Ascending aorta (tissue), 2 donors: ENCODE results near the gene RNF220. TPM values are rescaled to one million over a fixed set of nuclear protein-coding genes. Genes with fewer than 3 reads are reported as not detected.
A peak's percentile ranks its signal among the peaks of the same experiment; 100 is the strongest.
"Not testable (repeated sequence)": the region's sequence is repeated elsewhere in the genome, so short reads cannot be mapped to it uniquely, and the experiment has no call there.

Experiments
- DNase-seq, 2 donors: peaks; one replicate each; pipeline ENCODE4 v3.0.0-alpha.2; 2019; ENCODE audit warnings: low spot score in 2 of 2
- H3K27ac ChIP-seq, 2 donors: fragments of 200-600 bp; sonication (generic); one replicate each; pipeline ENCODE4 v1.5.1; 2016 to 2017; ENCODE audit warnings: mild to moderate bottlenecking in 1 of 2
- H3K27me3 ChIP-seq: fragments of 200-600 bp; sonication (generic); one replicate; pipeline ENCODE4 v1.5.1; 2017
- H3K36me3 ChIP-seq, 2 donors: fragments of 200-600 bp; sonication (generic); one replicate each; pipeline ENCODE4 v1.5.1; 2016
- H3K4me1 ChIP-seq, 2 donors: fragments of 200-600 bp; sonication (generic); one replicate each; pipeline ENCODE4 v1.5.1; 2016 to 2017; ENCODE audit warnings: mild to moderate bottlenecking in 1 of 2
- H3K4me3 ChIP-seq, 2 donors: fragments of 200-600 bp; sonication (generic); one replicate each; pipeline ENCODE4 v1.5.1; 2016 to 2017; ENCODE audit warnings: mild to moderate bottlenecking in 1 of 2
- H3K9me3 ChIP-seq, 2 donors: fragments of 200-600 bp; sonication (generic); one replicate each; pipeline ENCODE4 v1.5.1; 2016
- CTCF ChIP-seq, 3 experiments: fragments of 200-600 bp in 2 of 3; fragments of 450-650 bp in 1 of 3; sonication (generic) in 2 of 3; IDR thresholded peaks; one replicate each; pipeline ENCODE4 v1.5.1; 2016 to 2019; ENCODE audit warnings: antibody characterized with exemption in 3 of 3, mild to moderate bottlenecking in 1 of 3, moderate library complexity in 1 of 3
- intact Hi-C: fragments of 100-400 bp; cut with DNase I; formaldehyde crosslinking; loops from one replicate; pipeline ENCODE4 v1.15.1; 2023
- total RNA-seq: library from RNA; depleted of rRNA; stranded (reverse); fragments of >200 nt; gene quantifications from one replicate; pipeline ENCODE4 v1.1.0, GENCODE V29; 2016

Gene RNF220
- total RNA-seq, 1 donor from 2014 or later, result 54.8 TPM

DNA sequence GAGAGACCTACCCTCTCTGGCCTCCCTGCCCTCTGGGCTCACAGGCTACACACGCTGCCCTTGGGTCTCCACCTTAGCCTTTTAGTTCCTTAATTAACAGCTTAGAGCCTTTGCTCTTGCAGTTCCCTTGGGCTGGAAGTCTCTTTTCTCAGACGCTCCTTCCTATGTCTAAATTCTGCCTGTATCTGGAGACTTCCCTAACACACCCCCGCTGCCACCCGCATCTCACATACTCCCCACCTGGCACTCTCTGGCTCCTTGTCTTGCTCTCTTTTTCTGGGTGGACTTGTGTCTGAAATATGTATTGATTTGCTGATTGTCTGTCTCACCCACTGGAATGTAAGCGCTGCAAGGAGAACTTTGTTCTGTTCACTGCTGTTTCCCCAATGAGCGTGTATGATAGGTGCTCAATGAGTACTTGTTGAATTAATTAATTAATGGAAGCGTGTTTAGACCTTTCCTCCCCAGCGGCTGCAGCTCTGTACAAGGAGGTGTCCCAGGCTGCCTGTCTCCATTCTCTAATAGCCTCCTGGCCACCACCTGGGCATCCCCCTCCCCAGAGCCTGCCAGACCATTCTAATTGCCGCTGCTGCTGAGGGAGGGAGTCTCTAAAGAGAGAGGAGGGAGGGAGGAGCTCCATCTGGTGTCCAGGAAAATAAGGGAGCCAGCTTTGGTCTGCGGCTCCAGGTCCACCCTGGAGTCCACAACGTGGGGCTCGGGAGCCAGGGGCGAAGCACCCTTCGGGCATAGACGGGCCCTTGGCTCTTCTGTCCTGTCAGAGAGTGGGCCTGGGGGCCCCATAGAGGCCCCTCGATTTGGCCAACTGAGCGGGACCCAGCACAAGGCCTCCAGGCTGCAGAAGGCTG lies 95.4 kb downstream of the RNF220 start:
- no peak for DNase-seq
- intact Hi-C loops, result no loop called here
- peak in 2 of 3 experiments; percentile 14 to 50 for TF ChIP-seq CTCF (IDR thresholded peaks at IDR 0.05)
- Histone ChIP-seq H3K9me3 (no peaks in the 10 kb centered on the region), H3K27ac (no peak overlapping the region), H3K36me3 (no peaks in the 10 kb centered on the region), H3K4me1 (peaks cover 0 to 6% of the 10 kb centered on the region in 2 donors), H3K27me3 (peaks cover 3% of the 10 kb centered on the region), H3K4me3 (no peak overlapping the region)

DNA sequence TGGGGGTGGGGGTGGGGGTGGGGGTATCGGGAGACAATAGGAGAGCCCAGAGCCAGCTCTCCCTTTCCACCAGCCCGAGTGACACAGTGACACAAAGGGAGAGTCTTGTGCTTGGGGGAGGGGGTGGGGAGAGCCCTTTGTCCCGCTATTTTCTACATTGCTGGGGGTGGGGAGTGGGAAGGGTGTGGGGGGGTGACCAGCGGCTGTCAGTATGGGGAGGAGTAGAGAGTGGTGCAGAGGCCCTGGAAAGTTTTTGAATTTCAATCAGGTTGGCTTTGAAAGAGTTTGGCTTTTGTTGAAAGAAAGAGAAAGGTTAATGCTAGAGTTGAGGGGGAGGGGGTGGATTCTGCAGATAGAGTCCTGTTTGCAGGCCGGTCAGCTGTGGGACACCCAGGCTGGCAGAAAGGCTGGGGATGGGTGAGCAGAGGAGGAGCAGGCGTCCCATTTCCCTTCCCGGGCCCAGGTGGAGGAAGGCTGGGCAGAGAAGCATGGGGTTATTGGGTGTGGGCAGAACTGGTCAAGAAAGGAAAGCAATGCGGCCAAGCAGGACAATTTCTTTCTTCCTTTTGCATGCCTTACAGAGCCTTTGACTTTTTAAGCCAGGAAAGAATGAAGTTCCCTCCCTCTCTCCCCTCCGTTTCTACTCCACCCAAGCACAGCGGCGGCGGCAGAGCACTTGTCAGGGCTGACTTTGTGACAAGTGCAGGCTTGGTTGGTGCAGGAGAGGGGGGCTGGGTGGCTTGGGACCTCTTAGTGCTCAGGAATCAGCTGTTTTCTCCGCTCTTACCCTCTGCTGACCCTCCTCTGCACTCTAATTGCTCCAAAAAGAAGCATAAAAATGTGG lies 96.2 kb downstream of the RNF220 start:
- Histone ChIP-seq H3K4me1 (peaks cover 0 to 6% of the 10 kb centered on the region in 2 donors), H3K36me3 (no peaks in the 10 kb centered on the region), H3K27me3 (peaks cover 3% of the 10 kb centered on the region), H3K27ac (no peak overlapping the region), H3K4me3 (no peak overlapping the region), H3K9me3 (no peaks in the 10 kb centered on the region)
- TF ChIP-seq CTCF (IDR thresholded peaks at IDR 0.05), result no peak
- DNase-seq, result no peak
- intact Hi-C loops, result no loop called here

GRCh38 chr1:44502823-44503222 lies 97.8 kb downstream of the RNF220 start:
- intact Hi-C loops, H3K36me3 ChIP-seq, H3K4me1 ChIP-seq, H3K27me3 ChIP-seq, H3K27ac ChIP-seq, H3K9me3 ChIP-seq, DNase-seq, H3K4me3 ChIP-seq: not testable (repeated sequence)

DNA sequence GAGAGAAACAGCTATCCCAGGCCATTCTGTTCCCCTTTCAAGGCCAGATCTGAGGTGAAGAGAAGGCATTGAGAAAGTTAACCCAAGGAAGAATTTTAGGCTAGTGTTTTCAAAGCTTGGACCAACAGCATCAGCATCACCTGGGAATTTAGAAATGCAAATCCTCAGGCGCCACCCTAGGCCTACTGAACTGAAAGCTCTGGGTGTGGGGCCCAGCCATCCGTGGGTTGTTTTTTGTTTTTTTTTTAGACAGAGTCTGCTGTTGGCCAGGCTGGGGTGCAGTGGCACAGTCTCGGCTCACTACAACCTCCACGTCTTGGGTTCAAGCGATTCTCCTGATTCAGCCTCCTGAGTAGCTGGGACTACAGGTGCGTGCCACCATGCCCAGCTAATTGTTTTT lies 98.6 kb downstream of the RNF220 start:
- DNase-seq, result no peak
- H3K36me3 ChIP-seq, result no peaks in the 10 kb centered on the region
- no peaks in the 10 kb centered on the region for H3K9me3 ChIP-seq
- intact Hi-C loops, result no loop called here
- no peak overlapping the region for H3K4me3 ChIP-seq
- H3K4me1 ChIP-seq, result peaks cover 0 to 6% of the 10 kb centered on the region in 2 donors
- H3K27ac ChIP-seq, result no peak overlapping the region
- peaks cover 3% of the 10 kb centered on the region for H3K27me3 ChIP-seq
- TF ChIP-seq CTCF (IDR thresholded peaks at IDR 0.05), result no peak

DNA sequence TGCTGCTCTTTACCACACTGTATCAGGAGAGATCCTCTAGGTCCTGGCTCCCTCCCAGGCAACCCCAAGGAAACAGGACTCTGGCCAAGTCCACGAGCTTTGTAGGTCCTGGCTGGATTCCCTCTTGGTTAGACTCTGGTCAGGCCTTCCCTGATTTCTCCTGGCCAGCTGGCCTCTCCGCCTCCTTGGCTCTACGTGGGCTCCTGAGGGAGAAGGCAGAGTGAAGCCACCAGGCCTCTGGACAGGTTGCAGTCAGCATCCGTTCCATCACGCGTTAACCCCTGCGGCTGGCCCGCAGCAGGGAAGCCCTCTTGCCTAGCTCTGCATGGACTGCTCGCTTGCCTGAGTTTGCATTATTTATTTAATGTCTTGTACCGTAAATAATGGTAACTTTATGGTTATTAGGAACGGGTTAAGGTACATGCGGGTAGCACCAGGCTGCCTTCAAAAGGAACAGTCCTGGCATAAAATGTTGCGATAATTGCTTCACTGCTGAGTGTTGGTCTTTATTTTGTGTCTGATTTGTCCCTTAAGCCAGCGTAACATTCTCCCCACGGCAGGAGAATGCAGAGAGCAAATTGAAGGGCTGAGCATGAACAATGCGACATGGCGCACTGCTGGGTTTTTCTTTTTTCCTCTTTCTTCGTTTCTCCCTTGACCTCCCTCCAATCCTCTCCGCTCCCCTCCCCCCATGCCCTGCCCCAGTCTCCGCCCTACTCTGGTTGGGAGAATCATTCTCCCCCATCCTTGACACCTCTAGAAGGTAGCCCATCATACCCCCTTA lies 100.3 kb downstream of the RNF220 start:
- H3K27ac ChIP-seq, result no peak overlapping the region
- TF ChIP-seq CTCF (IDR thresholded peaks at IDR 0.05), result no peak
- intact Hi-C loops, result no loop called here
- no peaks in the 10 kb centered on the region for H3K9me3 ChIP-seq
- no peak overlapping the region for H3K4me3 ChIP-seq
- no peak for DNase-seq
- peaks cover 3% of the 10 kb centered on the region for H3K27me3 ChIP-seq
- no peaks in the 10 kb centered on the region for H3K36me3 ChIP-seq
- H3K4me1 ChIP-seq, result peaks cover 0 to 6% of the 10 kb centered on the region in 2 donors
